ENCODE results near the gene GFOD1. TPM values are rescaled to one million over a fixed set of nuclear protein-coding genes. Genes with fewer than 3 reads are reported as not detected.
A peak's percentile ranks its signal among the peaks of the same experiment; 100 is the strongest.

GFOD1 gene
- total RNA-seq, 1 donor from 2014 or later, result 51.6 TPM

GRCh38 chr6:13384966-13385365 lies 102.4 kb downstream of the GFOD1 start:
- Histone ChIP-seq H3K4me1 (peaks cover 47% of the 10 kb centered on the region), H3K4me3 (no peak overlapping the region), H3K9me3 (replicated peaks) (no peaks in the 10 kb centered on the region), H3K36me3 (no peaks in the 10 kb centered on the region), H3K27me3 (ENCODE audit: low read depth) (no peaks in the 10 kb centered on the region), H3K27ac (replicated peaks) (no peak overlapping the region)
- DNase-seq, result no peak
- TF ChIP-seq CTCF (IDR thresholded peaks at IDR 0.05; ENCODE audit: borderline replicate concordance), result no peak
- intact Hi-C loops (cut with micrococcal nuclease), result no loop called here

GRCh38 chr6:13384506-13384905 lies 102.9 kb downstream of the GFOD1 start:
- TF ChIP-seq CTCF (IDR thresholded peaks at IDR 0.05; ENCODE audit: borderline replicate concordance), result no peak
- intact Hi-C loops (cut with micrococcal nuclease), result no loop called here
- Histone ChIP-seq H3K36me3 (no peaks in the 10 kb centered on the region), H3K4me1 (peaks cover 51% of the 10 kb centered on the region), H3K27me3 (ENCODE audit: low read depth) (no peaks in the 10 kb centered on the region), H3K27ac (replicated peaks) (no peak overlapping the region), H3K4me3 (no peak overlapping the region), H3K9me3 (replicated peaks) (no peaks in the 10 kb centered on the region)
- no peak for DNase-seq

- H3K27ac ChIP-seq (replicated peaks), result no peak overlapping the region
- no peaks in the 10 kb centered on the region for H3K9me3 ChIP-seq (replicated peaks)
- intact Hi-C loops (cut with micrococcal nuclease), result no loop called here
- TF ChIP-seq CTCF (IDR thresholded peaks at IDR 0.05; ENCODE audit: borderline replicate concordance), result peak; percentile 44
- H3K27me3 ChIP-seq (ENCODE audit: low read depth), result no peaks in the 10 kb centered on the region
- no peaks in the 10 kb centered on the region for H3K36me3 ChIP-seq
- DNase-seq, result no peak
- H3K4me1 ChIP-seq, result peaks cover 59% of the 10 kb centered on the region
- no peak overlapping the region for H3K4me3 ChIP-seq
Measured at GRCh38 chr6:13383328-13384163, 103.9 kb downstream of the GFOD1 start.

GRCh38 chr6:13380761-13381160 lies 106.6 kb downstream of the GFOD1 start:
- Histone ChIP-seq H3K4me1 (peaks cover 58% of the 10 kb centered on the region), H3K9me3 (replicated peaks) (no peaks in the 10 kb centered on the region)
- intact Hi-C loops (cut with micrococcal nuclease), result no loop called here

More at GRCh38 chr6:13380761-13381160, 106.6 kb downstream of the GFOD1 start:
- peaks cover 6% of the 10 kb centered on the region for H3K36me3 ChIP-seq
- no peak overlapping the region for H3K4me3 ChIP-seq
- H3K27ac ChIP-seq (replicated peaks), result no peak overlapping the region
- no peak for TF ChIP-seq CTCF (IDR thresholded peaks at IDR 0.05; ENCODE audit: borderline replicate concordance)
- H3K27me3 ChIP-seq (ENCODE audit: low read depth), result no peaks in the 10 kb centered on the region
- DNase-seq, result no peak
